DOHH2 (cell line): ENCODE data around the gene N4BP2L2.

Experiments used
- H3F3A ChIP-seq: fragments of 200-600 bp; sonication (generic), shearing (Covaris generic); 2 replicates; pipeline ENCODE4 v1.6.0; 2016; ENCODE audit warnings: antibody characterized with exemption, mild to moderate bottlenecking; ENCODE audit not compliant: control insufficient read depth, insufficient read depth
- H3K27ac ChIP-seq: fragments of 200-600 bp; sonication (generic); 2 replicates; pipeline ENCODE4 v1.5.1; 2014; ENCODE audit warnings: low read depth, mild to moderate bottlenecking, low read length, moderate library complexity
- H3K27me3 ChIP-seq: fragments of 200-600 bp; sonication (generic); 2 replicates; pipeline ENCODE4 v1.6.1; 2014; ENCODE audit warnings: mild to moderate bottlenecking, low read length, mixed read lengths; ENCODE audit not compliant: control insufficient read depth
- H3K36me3 ChIP-seq: fragments of 200-600 bp; sonication (generic); 2 replicates; pipeline ENCODE4 v1.6.1; 2014; ENCODE audit warnings: mild to moderate bottlenecking, low read length, moderate library complexity, mixed read lengths; ENCODE audit not compliant: control insufficient read depth
- H3K4me1 ChIP-seq: fragments of 200-600 bp; sonication (generic); 2 replicates; pipeline ENCODE4 v1.6.1; 2014; ENCODE audit warnings: mild to moderate bottlenecking, low read length, mixed read lengths; ENCODE audit not compliant: control insufficient read depth
- H3K4me2 ChIP-seq: fragments of 200-600 bp; sonication (generic); 2 replicates; pipeline ENCODE4 v1.6.0; 2014; ENCODE audit warnings: mild to moderate bottlenecking, low read length, moderate library complexity
- H3K4me3 ChIP-seq: fragments of 200-600 bp; sonication (generic); 2 replicates; pipeline ENCODE4 v1.5.1; 2014; ENCODE audit warnings: mild to moderate bottlenecking, low read length, mixed read lengths
- H3K79me2 ChIP-seq: fragments of 200-600 bp; sonication (generic); 2 replicates; pipeline ENCODE4 v1.6.1; 2014; ENCODE audit warnings: mild to moderate bottlenecking, low read length, mixed read lengths; ENCODE audit not compliant: control insufficient read depth
- H3K9me2 ChIP-seq: fragments of 200-600 bp; sonication (generic); replicated peaks from 2 replicates; pipeline ENCODE4 v1.6.1; 2014; ENCODE audit warnings: mild to moderate bottlenecking, low read length, mixed read lengths; ENCODE audit not compliant: control insufficient read depth
- H3K9me3 ChIP-seq: fragments of 200-600 bp; sonication (generic); 2 replicates; pipeline ENCODE4 v1.6.1; 2014; ENCODE audit warnings: antibody characterized with exemption, low read length, mixed read lengths; ENCODE audit not compliant: control insufficient read depth, insufficient read depth
- H4K20me1 ChIP-seq: fragments of 200-600 bp; sonication (generic); 2 replicates; pipeline ENCODE4 v1.6.0; 2014; ENCODE audit warnings: low read depth, mild to moderate bottlenecking, antibody characterized with exemption, low read length, moderate library complexity; ENCODE audit not compliant: control insufficient read depth, insufficient read depth
- EZH2phosphoT487 ChIP-seq: fragments of 200-600 bp; sonication (generic); IDR thresholded peaks from 2 replicates; pipeline ENCODE4 v1.6.1; 2017; ENCODE audit warnings: borderline replicate concordance, mild to moderate bottlenecking, antibody characterized with exemption, low read length, moderate library complexity, mixed read lengths
- TF ChIP-seq, protein P1 (sequence below): fragments of 200-600 bp; sonication (generic); IDR thresholded peaks from one replicate; pipeline ENCODE4 v1.5.1; 2014; ENCODE audit warnings: antibody characterized with exemption, mild to moderate bottlenecking, low read depth, low read length; ENCODE audit not compliant: poor library complexity, severe bottlenecking

N4BP2L2 gene

DNA sequence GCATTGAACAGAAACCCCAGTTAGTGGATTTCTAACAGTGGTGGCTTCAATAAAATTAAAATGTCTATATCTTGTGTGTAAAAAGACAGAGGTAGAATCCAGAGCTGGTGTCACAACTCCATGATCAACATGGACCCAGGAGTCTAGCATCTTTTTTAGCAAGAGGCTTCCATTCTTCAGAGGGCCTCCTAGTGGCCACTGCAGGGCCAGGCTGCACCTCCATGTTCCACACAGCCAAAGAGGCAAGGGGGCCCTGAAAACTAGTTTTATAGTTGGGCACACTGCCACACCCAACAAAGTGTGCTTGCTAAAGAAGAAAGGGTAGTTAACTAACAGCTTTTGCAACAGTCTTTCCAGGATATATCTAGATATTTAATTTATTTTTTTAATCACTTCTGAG lies 123.6 kb downstream of the N4BP2L2 start:
- H3K79me2 ChIP-seq = no peaks in the 10 kb centered on the region
- no peaks in the 10 kb centered on the region for H3F3A ChIP-seq
- H4K20me1 ChIP-seq = no peaks in the 10 kb centered on the region
- TF ChIP-seq EZH2phosphoT487 = no peak
- TF ChIP-seq, protein P1, sequence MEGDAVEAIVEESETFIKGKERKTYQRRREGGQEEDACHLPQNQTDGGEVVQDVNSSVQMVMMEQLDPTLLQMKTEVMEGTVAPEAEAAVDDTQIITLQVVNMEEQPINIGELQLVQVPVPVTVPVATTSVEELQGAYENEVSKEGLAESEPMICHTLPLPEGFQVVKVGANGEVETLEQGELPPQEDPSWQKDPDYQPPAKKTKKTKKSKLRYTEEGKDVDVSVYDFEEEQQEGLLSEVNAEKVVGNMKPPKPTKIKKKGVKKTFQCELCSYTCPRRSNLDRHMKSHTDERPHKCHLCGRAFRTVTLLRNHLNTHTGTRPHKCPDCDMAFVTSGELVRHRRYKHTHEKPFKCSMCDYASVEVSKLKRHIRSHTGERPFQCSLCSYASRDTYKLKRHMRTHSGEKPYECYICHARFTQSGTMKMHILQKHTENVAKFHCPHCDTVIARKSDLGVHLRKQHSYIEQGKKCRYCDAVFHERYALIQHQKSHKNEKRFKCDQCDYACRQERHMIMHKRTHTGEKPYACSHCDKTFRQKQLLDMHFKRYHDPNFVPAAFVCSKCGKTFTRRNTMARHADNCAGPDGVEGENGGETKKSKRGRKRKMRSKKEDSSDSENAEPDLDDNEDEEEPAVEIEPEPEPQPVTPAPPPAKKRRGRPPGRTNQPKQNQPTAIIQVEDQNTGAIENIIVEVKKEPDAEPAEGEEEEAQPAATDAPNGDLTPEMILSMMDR = peak; percentile 54
- H3K27ac ChIP-seq = no peak overlapping the region
- no peak overlapping the region for H3K4me3 ChIP-seq
- H3K4me1 ChIP-seq = no peaks in the 10 kb centered on the region
- no peaks in the 10 kb centered on the region for H3K27me3 ChIP-seq
- peaks cover 5% of the 10 kb centered on the region; the same call in 1 of the 2 replicates for H3K9me3 ChIP-seq
- H3K4me2 ChIP-seq = no peak overlapping the region
- no peaks in the 10 kb centered on the region for H3K36me3 ChIP-seq
- H3K9me2 ChIP-seq = no peaks in the 10 kb centered on the region

DNA sequence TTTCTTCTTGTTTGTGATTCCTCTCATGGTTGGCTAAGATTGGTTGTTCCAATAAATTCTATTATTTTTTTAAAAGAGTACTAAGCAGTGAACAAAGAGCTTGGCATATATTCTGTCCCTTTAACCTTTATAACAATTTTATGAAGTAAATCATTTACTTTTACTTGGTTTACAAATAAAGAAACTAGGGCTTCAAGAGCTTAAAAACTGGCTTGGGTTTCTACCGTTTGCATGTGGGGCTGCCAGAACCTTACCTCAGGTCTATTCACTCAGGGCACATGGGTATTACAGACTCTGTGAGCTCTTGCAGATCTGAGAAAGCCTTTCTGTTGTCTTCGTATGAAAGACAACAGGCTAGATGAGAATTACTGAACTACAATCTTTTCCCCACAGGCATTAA lies 124.0 kb downstream of the N4BP2L2 start:
- Histone ChIP-seq H3K9me3 (peaks cover under 1% of the 10 kb centered on the region; the same call in 1 of the 2 replicates), H4K20me1 (no peaks in the 10 kb centered on the region), H3K4me1 (no peaks in the 10 kb centered on the region), H3K36me3 (no peaks in the 10 kb centered on the region), H3K4me2 (no peak overlapping the region), H3K79me2 (no peaks in the 10 kb centered on the region), H3K4me3 (no peak overlapping the region), H3K9me2 (no peaks in the 10 kb centered on the region), H3F3A (no peaks in the 10 kb centered on the region), H3K27ac (no peak overlapping the region), H3K27me3 (no peaks in the 10 kb centered on the region)
- TF ChIP-seq, protein P1 = no peak
- no peak for TF ChIP-seq EZH2phosphoT487

DNA sequence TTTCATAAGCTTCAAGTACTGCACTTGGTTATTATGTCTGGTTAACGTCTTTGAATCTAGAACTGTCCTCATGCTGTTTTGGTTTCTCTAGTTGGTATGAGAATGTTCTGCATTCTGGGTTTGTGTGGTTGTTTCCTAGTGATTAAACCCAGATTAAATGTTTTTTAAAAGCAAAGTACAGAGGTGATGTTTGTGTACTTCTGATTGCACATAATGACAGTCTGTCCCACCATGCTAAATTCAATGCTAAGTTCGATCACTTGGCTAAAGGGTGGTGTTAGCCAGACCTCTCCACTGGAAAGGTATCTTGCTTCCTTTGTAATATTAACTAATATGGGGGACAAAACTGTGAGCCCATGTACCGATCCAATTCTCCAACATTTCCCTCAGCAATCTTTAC lies 125.3 kb downstream of the N4BP2L2 start:
- TF ChIP-seq, protein P1 = no peak
- no peak for TF ChIP-seq EZH2phosphoT487
- H3K27ac ChIP-seq = no peak overlapping the region
- H3K4me2 ChIP-seq = no peak overlapping the region
- H3K79me2 ChIP-seq = no peaks in the 10 kb centered on the region
- H3K27me3 ChIP-seq = no peaks in the 10 kb centered on the region
- no peaks in the 10 kb centered on the region for H3K9me3 ChIP-seq
- no peak overlapping the region for H3K4me3 ChIP-seq
- no peaks in the 10 kb centered on the region for H3K36me3 ChIP-seq
- H4K20me1 ChIP-seq = no peaks in the 10 kb centered on the region
- no peaks in the 10 kb centered on the region for H3K4me1 ChIP-seq
- no peaks in the 10 kb centered on the region for H3K9me2 ChIP-seq
- H3F3A ChIP-seq = no peaks in the 10 kb centered on the region
